Uterus (tissue), 4 donors: ENCODE measurements around the gene ZC3H12D. TPM values are rescaled to one million over a fixed set of nuclear protein-coding genes. Genes with fewer than 3 reads are reported as not detected.

Experiments used
- DNase-seq, 2 donors: peaks; one replicate each; pipeline ENCODE4 v3.0.0-alpha.2; 2019 to 2020
- H3K27ac ChIP-seq, 2 donors: fragments of 200-600 bp; sonication (generic); 1 replicate in 1 of 2; 2 replicates in 1 of 2; pipeline ENCODE4 v1.5.1; 2016 to 2018
- H3K27me3 ChIP-seq, 2 donors: fragments of 200-600 bp; sonication (generic); one replicate each; pipeline ENCODE4 v1.5.1; 2018 to 2019; ENCODE audit warnings: control low read depth in 1 of 2
- H3K36me3 ChIP-seq, 2 donors: fragments of 200-600 bp; sonication (generic); one replicate each; pipeline ENCODE4 v1.5.1; 2019; ENCODE audit warnings: control low read depth in 1 of 2
- H3K4me1 ChIP-seq, 2 donors: fragments of 200-600 bp; sonication (generic); one replicate each; pipeline ENCODE4 v1.5.1; 2018 to 2019; ENCODE audit warnings: control low read depth in 1 of 2
- H3K4me3 ChIP-seq, 2 donors: fragments of 200-600 bp; sonication (generic); 1 replicate in 1 of 2; 2 replicates in 1 of 2; pipeline ENCODE4 v1.5.1; 2018 to 2019; ENCODE audit warnings: mild to moderate bottlenecking in 1 of 2
- H3K9me3 ChIP-seq, 2 donors: fragments of 200-600 bp; sonication (generic); one replicate each; pipeline ENCODE4 v1.5.1; 2019; ENCODE audit warnings: control low read depth in 1 of 2
- CTCF ChIP-seq, 4 experiments: fragments of 200-600 bp in 2 of 4; fragments of 450-650 bp in 2 of 4; sonication (generic) in 2 of 4; IDR thresholded peaks; one replicate each; pipeline ENCODE4 v1.5.1; 2016 to 2019; ENCODE audit warnings: antibody characterized with exemption in 4 of 4, mild to moderate bottlenecking in 2 of 4, moderate library complexity in 1 of 4
- POLR2A ChIP-seq, 2 donors: fragments of 450-650 bp; IDR thresholded peaks; one replicate each; pipeline ENCODE4 v1.6.1; 2016; ENCODE audit warnings: antibody characterized with exemption in 2 of 2, mild to moderate bottlenecking in 1 of 2, moderate library complexity in 1 of 2
- intact Hi-C: fragments of 100-400 bp; cut with DNase I; formaldehyde crosslinking; loops from one replicate; pipeline ENCODE4 v1.15.1; 2023; ENCODE audit warnings: low total_unique reads
- total RNA-seq, 4 donors: library from RNA; depleted of rRNA in 3 of 4; stranded (reverse); fragments of >200 nt in 3 of 4; gene quantifications; one replicate each; pipeline versions ENCODE4 v1.1.0 to v1.2.4, GENCODE V29; 2014 to 2023
- donor health status: DM: yes; HTN: yes; CAD: no.

ZC3H12D gene
- total RNA-seq, 4 donors from 2014 or later = 0.26 to 1.7 (median 0.40) TPM; not detected in 1

- intact Hi-C loops = no loop called here
- no peak for DNase-seq
- TF ChIP-seq POLR2A (IDR thresholded peaks at IDR 0.05) (no peak), CTCF (IDR thresholded peaks at IDR 0.05) (no peak)
- Histone ChIP-seq H3K4me3 (no peak overlapping the region), H3K4me1 (no peaks in the 10 kb centered on the region), H3K27ac (no peak overlapping the region), H3K9me3 (no peaks in the 10 kb centered on the region), H3K27me3 (no peaks in the 10 kb centered on the region), H3K36me3 (no peaks in the 10 kb centered on the region)
These were observed 62.2 kb downstream of the ZC3H12D start for GRCh38 chr6:149422581-149422980.

- Histone ChIP-seq H3K4me1 (no peaks in the 10 kb centered on the region), H3K27ac (no peak overlapping the region), H3K9me3 (no peaks in the 10 kb centered on the region), H3K36me3 (no peaks in the 10 kb centered on the region), H3K4me3 (no peak overlapping the region), H3K27me3 (no peaks in the 10 kb centered on the region)
- intact Hi-C loops = no loop called here
- no peak for TF ChIP-seq POLR2A (IDR thresholded peaks at IDR 0.05)
- no peak for TF ChIP-seq CTCF (IDR thresholded peaks at IDR 0.05)
- DNase-seq = no peak
These were observed 63.7 kb downstream of the ZC3H12D start for GRCh38 chr6:149421132-149421531.

GRCh38 chr6:149419696-149420404, 65.0 kb downstream of the ZC3H12D start:
- H3K27ac ChIP-seq = no peak overlapping the region
- intact Hi-C loops = no loop called here

GRCh38 chr6:149414821-149415220, 70.0 kb downstream of the ZC3H12D start:
- Histone ChIP-seq H3K4me3 (no peak overlapping the region), H3K4me1 (no peaks in the 10 kb centered on the region), H3K27me3 (no peaks in the 10 kb centered on the region), H3K27ac (no peak overlapping the region), H3K9me3 (no peaks in the 10 kb centered on the region), H3K36me3 (no peaks in the 10 kb centered on the region)
- TF ChIP-seq POLR2A (IDR thresholded peaks at IDR 0.05) (no peak), CTCF (IDR thresholded peaks at IDR 0.05) (no peak)
- no peak for DNase-seq
- intact Hi-C loops = no loop called here

More at GRCh38 chr6:149419696-149420404, 65.0 kb downstream of the ZC3H12D start:
- no peak for DNase-seq
- Histone ChIP-seq H3K9me3 (no peaks in the 10 kb centered on the region), H3K4me1 (no peaks in the 10 kb centered on the region), H3K27me3 (no peaks in the 10 kb centered on the region), H3K4me3 (no peak overlapping the region), H3K36me3 (no peaks in the 10 kb centered on the region)
- no peak for TF ChIP-seq POLR2A (IDR thresholded peaks at IDR 0.05)
- TF ChIP-seq CTCF (IDR thresholded peaks at IDR 0.05) = no peak

GRCh38 chr6:149414009-149414408, 70.8 kb downstream of the ZC3H12D start:
- intact Hi-C loops = no loop called here
- Histone ChIP-seq H3K9me3 (no peaks in the 10 kb centered on the region), H3K27me3 (no peaks in the 10 kb centered on the region), H3K4me1 (no peaks in the 10 kb centered on the region), H3K4me3 (no peak overlapping the region), H3K36me3 (no peaks in the 10 kb centered on the region), H3K27ac (no peak overlapping the region)
- TF ChIP-seq POLR2A (IDR thresholded peaks at IDR 0.05) (no peak), CTCF (IDR thresholded peaks at IDR 0.05) (no peak)
- no peak for DNase-seq
